ENCODE data around the gene DOCK11. TPM values are rescaled to one million over a fixed set of nuclear protein-coding genes. Genes with fewer than 3 reads are reported as not detected.

DOCK11 gene
- total RNA-seq, 1 experiment from 2014 or later = 13.1 TPM

DNA sequence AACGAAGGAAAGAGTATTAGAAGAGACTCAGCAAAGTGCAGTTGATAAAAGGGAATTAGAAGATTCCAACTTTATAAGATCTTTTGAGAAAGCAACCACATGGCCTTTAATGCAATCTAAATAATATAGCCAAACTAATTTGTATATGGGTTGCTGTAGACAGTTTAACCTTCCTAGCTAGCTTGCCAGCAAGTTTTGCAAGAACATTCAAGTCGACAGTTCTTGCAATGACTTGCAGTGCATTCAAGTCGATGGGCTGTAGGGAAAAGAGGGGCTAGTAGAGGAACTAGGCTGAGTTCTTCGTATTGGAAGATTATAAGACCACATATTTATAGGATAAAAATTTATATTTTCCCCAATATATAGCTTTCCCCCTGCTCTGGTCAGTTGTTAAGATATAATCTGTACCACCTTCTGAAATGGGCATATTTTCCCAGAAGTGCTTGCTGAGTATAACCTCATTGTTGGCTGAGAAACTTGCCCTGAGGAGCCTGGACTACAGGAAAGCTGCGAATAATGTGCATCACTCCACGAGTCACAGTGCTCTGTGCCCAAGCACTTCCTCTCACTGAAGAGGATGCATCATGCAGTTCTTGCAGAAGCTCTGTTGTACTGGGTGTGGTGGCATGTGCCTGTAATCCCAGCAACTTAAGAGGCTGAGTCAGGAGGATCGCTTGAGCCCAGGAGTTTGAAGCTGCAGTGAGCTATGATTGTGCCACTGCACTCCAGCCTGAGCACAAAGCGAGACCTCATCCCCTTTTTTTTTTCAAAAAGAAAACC is 56.7 kb downstream of the DOCK11 start (continued):
- TF ChIP-seq RELA (CRISPR knock-in tag; IDR thresholded peaks at IDR 0.05; ENCODE audit: borderline replicate concordance) = no peak

DNA sequence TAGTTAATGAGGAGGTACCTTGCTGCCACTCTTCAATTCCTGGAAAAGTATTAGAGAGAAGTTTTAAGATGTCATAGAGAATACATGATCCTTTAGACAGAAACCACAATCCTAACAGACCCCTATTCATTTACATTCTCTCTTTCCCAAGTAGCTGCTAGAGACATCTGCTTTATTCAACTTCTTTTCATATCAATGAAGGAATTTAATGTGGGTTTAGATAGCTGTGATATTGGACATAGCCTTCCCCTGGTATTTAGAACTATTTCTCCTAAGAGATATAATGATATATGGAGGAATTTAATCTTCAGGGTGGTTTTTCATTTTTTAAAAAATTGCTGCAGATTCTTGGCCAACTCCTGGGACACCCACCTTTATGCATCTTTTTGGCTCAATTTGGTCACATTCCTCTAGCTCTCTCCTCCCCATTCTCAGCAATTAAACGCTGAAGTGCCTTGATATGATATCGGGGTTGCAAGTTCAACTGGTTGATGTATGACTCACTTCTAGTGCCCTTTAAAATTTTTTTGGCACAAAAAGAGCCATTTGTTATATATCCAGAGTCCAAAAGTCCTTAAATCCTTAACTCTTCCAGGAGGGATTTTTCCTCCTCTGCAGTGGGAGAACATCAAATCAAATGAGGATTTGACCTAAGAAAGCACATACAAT is 57.6 kb downstream of the DOCK11 start:
- no peak for TF ChIP-seq GTF2I (CRISPR knock-in tag; conservative IDR thresholded peaks at IDR 0.05)
- TF ChIP-seq, protein P1, sequence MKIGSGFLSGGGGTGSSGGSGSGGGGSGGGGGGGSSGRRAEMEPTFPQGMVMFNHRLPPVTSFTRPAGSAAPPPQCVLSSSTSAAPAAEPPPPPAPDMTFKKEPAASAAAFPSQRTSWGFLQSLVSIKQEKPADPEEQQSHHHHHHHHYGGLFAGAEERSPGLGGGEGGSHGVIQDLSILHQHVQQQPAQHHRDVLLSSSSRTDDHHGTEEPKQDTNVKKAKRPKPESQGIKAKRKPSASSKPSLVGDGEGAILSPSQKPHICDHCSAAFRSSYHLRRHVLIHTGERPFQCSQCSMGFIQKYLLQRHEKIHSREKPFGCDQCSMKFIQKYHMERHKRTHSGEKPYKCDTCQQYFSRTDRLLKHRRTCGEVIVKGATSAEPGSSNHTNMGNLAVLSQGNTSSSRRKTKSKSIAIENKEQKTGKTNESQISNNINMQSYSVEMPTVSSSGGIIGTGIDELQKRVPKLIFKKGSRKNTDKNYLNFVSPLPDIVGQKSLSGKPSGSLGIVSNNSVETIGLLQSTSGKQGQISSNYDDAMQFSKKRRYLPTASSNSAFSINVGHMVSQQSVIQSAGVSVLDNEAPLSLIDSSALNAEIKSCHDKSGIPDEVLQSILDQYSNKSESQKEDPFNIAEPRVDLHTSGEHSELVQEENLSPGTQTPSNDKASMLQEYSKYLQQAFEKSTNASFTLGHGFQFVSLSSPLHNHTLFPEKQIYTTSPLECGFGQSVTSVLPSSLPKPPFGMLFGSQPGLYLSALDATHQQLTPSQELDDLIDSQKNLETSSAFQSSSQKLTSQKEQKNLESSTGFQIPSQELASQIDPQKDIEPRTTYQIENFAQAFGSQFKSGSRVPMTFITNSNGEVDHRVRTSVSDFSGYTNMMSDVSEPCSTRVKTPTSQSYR (CRISPR knock-in tag; IDR thresholded peaks at IDR 0.05) = no peak
- no peak for TF ChIP-seq IRF2 (CRISPR knock-in tag; IDR thresholded peaks at IDR 0.05; ENCODE audit: borderline replicate concordance, low read depth)
- TF ChIP-seq, protein P2, sequence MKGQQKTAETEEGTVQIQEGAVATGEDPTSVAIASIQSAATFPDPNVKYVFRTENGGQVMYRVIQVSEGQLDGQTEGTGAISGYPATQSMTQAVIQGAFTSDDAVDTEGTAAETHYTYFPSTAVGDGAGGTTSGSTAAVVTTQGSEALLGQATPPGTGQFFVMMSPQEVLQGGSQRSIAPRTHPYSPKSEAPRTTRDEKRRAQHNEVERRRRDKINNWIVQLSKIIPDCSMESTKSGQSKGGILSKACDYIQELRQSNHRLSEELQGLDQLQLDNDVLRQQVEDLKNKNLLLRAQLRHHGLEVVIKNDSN (CRISPR knock-in tag; IDR thresholded peaks at IDR 0.05) = no peak
- TF ChIP-seq, protein P3, sequence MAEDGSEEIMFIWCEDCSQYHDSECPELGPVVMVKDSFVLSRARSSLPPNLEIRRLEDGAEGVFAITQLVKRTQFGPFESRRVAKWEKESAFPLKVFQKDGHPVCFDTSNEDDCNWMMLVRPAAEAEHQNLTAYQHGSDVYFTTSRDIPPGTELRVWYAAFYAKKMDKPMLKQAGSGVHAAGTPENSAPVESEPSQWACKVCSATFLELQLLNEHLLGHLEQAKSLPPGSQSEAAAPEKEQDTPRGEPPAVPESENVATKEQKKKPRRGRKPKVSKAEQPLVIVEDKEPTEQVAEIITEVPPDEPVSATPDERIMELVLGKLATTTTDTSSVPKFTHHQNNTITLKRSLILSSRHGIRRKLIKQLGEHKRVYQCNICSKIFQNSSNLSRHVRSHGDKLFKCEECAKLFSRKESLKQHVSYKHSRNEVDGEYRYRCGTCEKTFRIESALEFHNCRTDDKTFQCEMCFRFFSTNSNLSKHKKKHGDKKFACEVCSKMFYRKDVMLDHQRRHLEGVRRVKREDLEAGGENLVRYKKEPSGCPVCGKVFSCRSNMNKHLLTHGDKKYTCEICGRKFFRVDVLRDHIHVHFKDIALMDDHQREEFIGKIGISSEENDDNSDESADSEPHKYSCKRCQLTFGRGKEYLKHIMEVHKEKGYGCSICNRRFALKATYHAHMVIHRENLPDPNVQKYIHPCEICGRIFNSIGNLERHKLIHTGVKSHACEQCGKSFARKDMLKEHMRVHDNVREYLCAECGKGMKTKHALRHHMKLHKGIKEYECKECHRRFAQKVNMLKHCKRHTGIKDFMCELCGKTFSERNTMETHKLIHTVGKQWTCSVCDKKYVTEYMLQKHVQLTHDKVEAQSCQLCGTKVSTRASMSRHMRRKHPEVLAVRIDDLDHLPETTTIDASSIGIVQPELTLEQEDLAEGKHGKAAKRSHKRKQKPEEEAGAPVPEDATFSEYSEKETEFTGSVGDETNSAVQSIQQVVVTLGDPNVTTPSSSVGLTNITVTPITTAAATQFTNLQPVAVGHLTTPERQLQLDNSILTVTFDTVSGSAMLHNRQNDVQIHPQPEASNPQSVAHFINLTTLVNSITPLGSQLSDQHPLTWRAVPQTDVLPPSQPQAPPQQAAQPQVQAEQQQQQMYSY (CRISPR knock-in tag; IDR thresholded peaks at IDR 0.05) = no peak
- TF ChIP-seq, protein P4, sequence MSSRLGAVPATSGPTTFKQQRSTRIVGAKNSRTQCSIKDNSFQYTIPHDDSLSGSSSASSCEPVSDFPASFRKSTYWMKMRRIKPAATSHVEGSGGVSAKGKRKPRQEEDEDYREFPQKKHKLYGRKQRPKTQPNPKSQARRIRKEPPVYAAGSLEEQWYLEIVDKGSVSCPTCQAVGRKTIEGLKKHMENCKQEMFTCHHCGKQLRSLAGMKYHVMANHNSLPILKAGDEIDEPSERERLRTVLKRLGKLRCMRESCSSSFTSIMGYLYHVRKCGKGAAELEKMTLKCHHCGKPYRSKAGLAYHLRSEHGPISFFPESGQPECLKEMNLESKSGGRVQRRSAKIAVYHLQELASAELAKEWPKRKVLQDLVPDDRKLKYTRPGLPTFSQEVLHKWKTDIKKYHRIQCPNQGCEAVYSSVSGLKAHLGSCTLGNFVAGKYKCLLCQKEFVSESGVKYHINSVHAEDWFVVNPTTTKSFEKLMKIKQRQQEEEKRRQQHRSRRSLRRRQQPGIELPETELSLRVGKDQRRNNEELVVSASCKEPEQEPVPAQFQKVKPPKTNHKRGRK (CRISPR knock-in tag; IDR thresholded peaks at IDR 0.05; ENCODE audit: borderline replicate concordance) = no peak
- TF ChIP-seq, protein P5, sequence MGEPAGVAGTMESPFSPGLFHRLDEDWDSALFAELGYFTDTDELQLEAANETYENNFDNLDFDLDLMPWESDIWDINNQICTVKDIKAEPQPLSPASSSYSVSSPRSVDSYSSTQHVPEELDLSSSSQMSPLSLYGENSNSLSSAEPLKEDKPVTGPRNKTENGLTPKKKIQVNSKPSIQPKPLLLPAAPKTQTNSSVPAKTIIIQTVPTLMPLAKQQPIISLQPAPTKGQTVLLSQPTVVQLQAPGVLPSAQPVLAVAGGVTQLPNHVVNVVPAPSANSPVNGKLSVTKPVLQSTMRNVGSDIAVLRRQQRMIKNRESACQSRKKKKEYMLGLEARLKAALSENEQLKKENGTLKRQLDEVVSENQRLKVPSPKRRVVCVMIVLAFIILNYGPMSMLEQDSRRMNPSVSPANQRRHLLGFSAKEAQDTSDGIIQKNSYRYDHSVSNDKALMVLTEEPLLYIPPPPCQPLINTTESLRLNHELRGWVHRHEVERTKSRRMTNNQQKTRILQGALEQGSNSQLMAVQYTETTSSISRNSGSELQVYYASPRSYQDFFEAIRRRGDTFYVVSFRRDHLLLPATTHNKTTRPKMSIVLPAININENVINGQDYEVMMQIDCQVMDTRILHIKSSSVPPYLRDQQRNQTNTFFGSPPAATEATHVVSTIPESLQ (CRISPR knock-in tag; IDR thresholded peaks at IDR 0.05) = no peak
- no peak for TF ChIP-seq ZNF423 (CRISPR knock-in tag; IDR thresholded peaks at IDR 0.05)
- TF ChIP-seq, protein P6, sequence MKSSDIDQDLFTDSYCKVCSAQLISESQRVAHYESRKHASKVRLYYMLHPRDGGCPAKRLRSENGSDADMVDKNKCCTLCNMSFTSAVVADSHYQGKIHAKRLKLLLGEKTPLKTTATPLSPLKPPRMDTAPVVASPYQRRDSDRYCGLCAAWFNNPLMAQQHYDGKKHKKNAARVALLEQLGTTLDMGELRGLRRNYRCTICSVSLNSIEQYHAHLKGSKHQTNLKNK (CRISPR knock-in tag; IDR thresholded peaks at IDR 0.05) = no peak
- TF ChIP-seq FOXK1 (CRISPR knock-in tag; IDR thresholded peaks at IDR 0.05) = no peak
- TF ChIP-seq, protein P7, sequence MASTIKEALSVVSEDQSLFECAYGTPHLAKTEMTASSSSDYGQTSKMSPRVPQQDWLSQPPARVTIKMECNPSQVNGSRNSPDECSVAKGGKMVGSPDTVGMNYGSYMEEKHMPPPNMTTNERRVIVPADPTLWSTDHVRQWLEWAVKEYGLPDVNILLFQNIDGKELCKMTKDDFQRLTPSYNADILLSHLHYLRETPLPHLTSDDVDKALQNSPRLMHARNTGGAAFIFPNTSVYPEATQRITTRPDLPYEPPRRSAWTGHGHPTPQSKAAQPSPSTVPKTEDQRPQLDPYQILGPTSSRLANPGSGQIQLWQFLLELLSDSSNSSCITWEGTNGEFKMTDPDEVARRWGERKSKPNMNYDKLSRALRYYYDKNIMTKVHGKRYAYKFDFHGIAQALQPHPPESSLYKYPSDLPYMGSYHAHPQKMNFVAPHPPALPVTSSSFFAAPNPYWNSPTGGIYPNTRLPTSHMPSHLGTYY (CRISPR knock-in tag; IDR thresholded peaks at IDR 0.05) = no peak
- TF ChIP-seq RELA (CRISPR knock-in tag; IDR thresholded peaks at IDR 0.05; ENCODE audit: borderline replicate concordance) = no peak
- no peak for TF ChIP-seq PRRX2 (CRISPR knock-in tag; IDR thresholded peaks at IDR 0.05)
- no peak for TF ChIP-seq SP1 (CRISPR knock-in tag; conservative IDR thresholded peaks at IDR 0.05)
- TF ChIP-seq, protein P8, sequence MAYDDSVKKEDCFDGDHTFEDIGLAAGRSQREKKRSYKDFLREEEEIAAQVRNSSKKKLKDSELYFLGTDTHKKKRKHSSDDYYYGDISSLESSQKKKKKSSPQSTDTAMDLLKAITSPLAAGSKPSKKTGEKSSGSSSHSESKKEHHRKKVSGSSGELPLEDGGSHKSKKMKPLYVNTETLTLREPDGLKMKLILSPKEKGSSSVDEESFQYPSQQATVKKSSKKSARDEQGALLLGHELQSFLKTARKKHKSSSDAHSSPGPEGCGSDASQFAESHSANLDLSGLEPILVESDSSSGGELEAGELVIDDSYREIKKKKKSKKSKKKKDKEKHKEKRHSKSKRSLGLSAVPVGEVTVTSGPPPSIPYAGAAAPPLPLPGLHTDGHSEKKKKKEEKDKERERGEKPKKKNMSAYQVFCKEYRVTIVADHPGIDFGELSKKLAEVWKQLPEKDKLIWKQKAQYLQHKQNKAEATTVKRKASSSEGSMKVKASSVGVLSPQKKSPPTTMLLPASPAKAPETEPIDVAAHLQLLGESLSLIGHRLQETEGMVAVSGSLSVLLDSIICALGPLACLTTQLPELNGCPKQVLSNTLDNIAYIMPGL (CRISPR knock-in tag; IDR thresholded peaks at IDR 0.05) = no peak
- no peak for TF ChIP-seq NFYB (CRISPR knock-in tag; conservative IDR thresholded peaks at IDR 0.05; ENCODE audit: low read depth)
- TF ChIP-seq TP53 (CRISPR knock-in tag; IDR thresholded peaks at IDR 0.05) = no peak
- TF ChIP-seq NR1H2 (CRISPR knock-in tag; IDR thresholded peaks at IDR 0.05) = no peak
- Mint-ChIP-seq H3K27me3 (ENCODE audit: low read depth) (no peaks in the 10 kb centered on the region), H3K4me3 (no peak overlapping the region), H3K27ac (no peak overlapping the region), H3K36me3 (no peaks in the 10 kb centered on the region), H3K9me3 (no peaks in the 10 kb centered on the region), H3K4me1 (no peaks in the 10 kb centered on the region)
- no peak for ATAC-seq
- DNase-seq (ENCODE audit: low spot score) = no peak
- POLR2A ChIA-PET = no interaction called here
- CTCF ChIA-PET = interaction anchor here (0.8 to 1.1 kb wide), 2 partner anchors 23 to 49 kb away, joined by 3 to 4 read pairs; no protein-coding TSS in a partner anchor
